ENCODE results near the gene DGKZ. TPM values are rescaled to one million over a fixed set of nuclear protein-coding genes. Genes with fewer than 3 reads are reported as not detected.

The DGKZ gene
- total RNA-seq, 2 experiments from 2014 or later, result 160 to 163 TPM

- no peaks in the 10 kb centered on the region for H3K36me3 Mint-ChIP-seq
- no peak overlapping the region for H3K4me3 Mint-ChIP-seq
- ATAC-seq (ENCODE audit: low read depth), result no peak
- POLR2A ChIA-PET, result no interaction called here
- no peak overlapping the region for H3K27ac Mint-ChIP-seq
- peaks cover 46% of the 10 kb centered on the region for H3K27me3 Mint-ChIP-seq
- peaks cover 17% of the 10 kb centered on the region for H3K4me1 Mint-ChIP-seq
- no peak for DNase-seq
- H3K9me3 Mint-ChIP-seq, result no peaks in the 10 kb centered on the region
These were observed 38.1 kb downstream of the DGKZ start for GRCh38 chr11:46385169-46386004.

GRCh38 chr11:46386005-46386578 lies 38.8 kb downstream of the DGKZ start:
- H3K27ac Mint-ChIP-seq, result no peak overlapping the region
- no peak for ATAC-seq (ENCODE audit: low read depth)
- no peak for DNase-seq
- POLR2A ChIA-PET, result no interaction called here
- no peaks in the 10 kb centered on the region for H3K9me3 Mint-ChIP-seq
- peaks cover 53% of the 10 kb centered on the region for H3K27me3 Mint-ChIP-seq
- no peak overlapping the region for H3K4me3 Mint-ChIP-seq
- H3K36me3 Mint-ChIP-seq, result no peaks in the 10 kb centered on the region
- H3K4me1 Mint-ChIP-seq, result peaks cover 16% of the 10 kb centered on the region

- Mint-ChIP-seq H3K9me3 (no peaks in the 10 kb centered on the region), H3K36me3 (no peaks in the 10 kb centered on the region), H3K27ac (no peak overlapping the region), H3K4me1 (peaks cover 16% of the 10 kb centered on the region), H3K27me3 (peaks cover 52% of the 10 kb centered on the region), H3K4me3 (no peak overlapping the region)
- ATAC-seq (ENCODE audit: low read depth) (no peak), DNase-seq (no peak)
- POLR2A ChIA-PET, result no interaction called here
These were observed 39.4 kb downstream of the DGKZ start for GRCh38 chr11:46386674-46387073.

GRCh38 chr11:46387456-46387855 lies 40.2 kb downstream of the DGKZ start:
- H3K36me3 Mint-ChIP-seq, result no peaks in the 10 kb centered on the region
- ATAC-seq (ENCODE audit: low read depth), result no peak

GRCh38 chr11:46387919-46388618 lies 40.8 kb downstream of the DGKZ start:
- peaks cover 2% of the 10 kb centered on the region for H3K36me3 Mint-ChIP-seq
- H3K27me3 Mint-ChIP-seq, result peaks cover 52% of the 10 kb centered on the region
- H3K4me3 Mint-ChIP-seq, result peak overlapping the region; percentile 61
- POLR2A ChIA-PET, result interaction anchor here (0.9 kb wide), 1 partner anchor 110 kb away, joined by 3 read pairs; no protein-coding TSS in a partner anchor
- DNase-seq, result no peak
- no peak overlapping the region for H3K27ac Mint-ChIP-seq
- ATAC-seq (ENCODE audit: low read depth), result peak; percentile 34
- H3K4me1 Mint-ChIP-seq, result peaks cover 19% of the 10 kb centered on the region
- H3K9me3 Mint-ChIP-seq, result no peaks in the 10 kb centered on the region

More at GRCh38 chr11:46387456-46387855, 40.2 kb downstream of the DGKZ start:
- Mint-ChIP-seq H3K27ac (no peak overlapping the region), H3K9me3 (no peaks in the 10 kb centered on the region), H3K4me3 (no peak overlapping the region), H3K4me1 (peaks cover 14% of the 10 kb centered on the region), H3K27me3 (peaks cover 46% of the 10 kb centered on the region)
- POLR2A ChIA-PET, result interaction anchor here (0.9 kb wide), 1 partner anchor 109 kb away, joined by 3 read pairs; no protein-coding TSS in a partner anchor
- DNase-seq, result no peak

GRCh38 chr11:46388619-46389449 lies 41.6 kb downstream of the DGKZ start:
- ATAC-seq (ENCODE audit: low read depth), result no peak
- POLR2A ChIA-PET, result interaction anchor here (0.5 kb wide), 1 partner anchor 1161 kb away, joined by 3 read pairs; no protein-coding TSS in a partner anchor
- Mint-ChIP-seq H3K27me3 (peaks cover 56% of the 10 kb centered on the region), H3K4me3 (no peak overlapping the region), H3K36me3 (peaks cover 2% of the 10 kb centered on the region), H3K27ac (no peak overlapping the region), H3K4me1 (peaks cover 21% of the 10 kb centered on the region), H3K9me3 (no peaks in the 10 kb centered on the region)
- no peak for DNase-seq

GRCh38 chr11:46389450-46390330 lies 42.4 kb downstream of the DGKZ start:
- ATAC-seq (ENCODE audit: low read depth) (peak; percentile 26), DNase-seq (peak; percentile 74)
- H3K9me3 Mint-ChIP-seq, result no peaks in the 10 kb centered on the region
- H3K4me1 Mint-ChIP-seq, result peaks cover 21% of the 10 kb centered on the region
- H3K27ac Mint-ChIP-seq, result no peak overlapping the region
- peak overlapping the region; percentile 32 for H3K4me3 Mint-ChIP-seq
- POLR2A ChIA-PET, result interaction anchor here (0.5 kb wide), 1 partner anchor 1160 kb away, joined by 3 read pairs; no protein-coding TSS in a partner anchor
- H3K36me3 Mint-ChIP-seq, result peaks cover 2% of the 10 kb centered on the region
- peaks cover 58% of the 10 kb centered on the region for H3K27me3 Mint-ChIP-seq

GRCh38 chr11:46390331-46391171 lies 43.3 kb downstream of the DGKZ start:
- DNase-seq, result no peak
- Mint-ChIP-seq H3K4me1 (peaks cover 21% of the 10 kb centered on the region), H3K27me3 (peaks cover 58% of the 10 kb centered on the region), H3K36me3 (peaks cover 2% of the 10 kb centered on the region), H3K9me3 (no peaks in the 10 kb centered on the region), H3K27ac (no peak overlapping the region), H3K4me3 (peak overlapping the region; percentile 25)
- POLR2A ChIA-PET, result no interaction called here
- no peak for ATAC-seq (ENCODE audit: low read depth)

GRCh38 chr11:46391186-46391577 lies 43.9 kb downstream of the DGKZ start:
- no peak overlapping the region for H3K27ac Mint-ChIP-seq
- no peak for DNase-seq
- no peak overlapping the region for H3K4me3 Mint-ChIP-seq
- ATAC-seq (ENCODE audit: low read depth), result no peak
- H3K4me1 Mint-ChIP-seq, result peaks cover 21% of the 10 kb centered on the region
- POLR2A ChIA-PET, result no interaction called here
- peaks cover 57% of the 10 kb centered on the region for H3K27me3 Mint-ChIP-seq
- peaks cover 2% of the 10 kb centered on the region for H3K36me3 Mint-ChIP-seq
- no peaks in the 10 kb centered on the region for H3K9me3 Mint-ChIP-seq

GRCh38 chr11:46391578-46392420 lies 44.5 kb downstream of the DGKZ start, which contains the start of gene CHRM4:
Gene CHRM4 (minus strand): TSS chr11:46391776. CDS start chr11:46386557, 5,219 bp downstream.
- no peak for DNase-seq
- Mint-ChIP-seq H3K27me3 (peaks cover 51% of the 10 kb centered on the region), H3K27ac (peak within 1 kb of the TSS; percentile 51)

More at GRCh38 chr11:46391578-46392420, 44.5 kb downstream of the DGKZ start, which contains the start of gene CHRM4:
- Mint-ChIP-seq H3K9me3 (no peaks in the 10 kb centered on the region), H3K36me3 (peaks cover 2% of the 10 kb centered on the region), H3K4me1 (peaks cover 21% of the 10 kb centered on the region), H3K4me3 (peak within 1 kb of the TSS; percentile 77)
- POLR2A ChIA-PET, result interaction anchor here (1.0 kb wide), 1 partner anchor 32 kb away, joined by 3 read pairs; no protein-coding TSS in a partner anchor
- ATAC-seq (ENCODE audit: low read depth), result no peak
